ENCODE results near the gene TUBGCP3.
A peak's percentile ranks its signal among the peaks of the same experiment; 100 is the strongest.

The TUBGCP3 gene

DNA sequence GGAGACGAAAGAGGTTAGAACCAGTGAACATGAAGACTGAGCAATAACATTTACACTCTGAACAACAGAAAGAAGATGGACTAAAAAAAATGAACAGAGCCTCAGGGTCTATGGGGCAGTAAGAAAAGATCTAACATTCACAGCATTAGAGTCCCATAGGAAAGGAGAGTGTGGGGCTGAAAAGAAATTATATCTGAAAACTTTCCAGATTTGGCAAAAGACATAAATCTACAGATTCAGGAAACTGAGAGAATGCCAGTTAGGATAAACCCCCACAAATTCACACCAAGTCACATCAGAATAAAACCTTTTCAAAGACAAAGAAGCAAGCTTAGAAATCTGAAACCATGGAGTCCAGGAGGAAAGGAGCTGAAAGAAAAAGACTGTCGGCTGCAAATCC lies 20.3 kb upstream of the TUBGCP3 start:
- Histone ChIP-seq H3K4me1 (ENCODE audit: insufficient read depth, low read length) (no peaks in the 10 kb centered on the region; the same call in 1 of the 2 replicates), H3K27ac (ENCODE audit: low read length) (no peak overlapping the region), H3K4me3 (ENCODE audit: low read length) (no peak overlapping the region), H3K27me3 (ENCODE audit: insufficient read depth, low read length) (peaks cover 4% of the 10 kb centered on the region; the same call in 1 of the 2 replicates), H3K36me3 (ENCODE audit: insufficient read depth, low read depth, low read length) (no peaks in the 10 kb centered on the region), H3K9ac (ENCODE audit: low read depth, low read length) (no peak overlapping the region), H3K9me3 (ENCODE audit: insufficient read depth, low read depth, low read length) (no peaks in the 10 kb centered on the region)

DNA sequence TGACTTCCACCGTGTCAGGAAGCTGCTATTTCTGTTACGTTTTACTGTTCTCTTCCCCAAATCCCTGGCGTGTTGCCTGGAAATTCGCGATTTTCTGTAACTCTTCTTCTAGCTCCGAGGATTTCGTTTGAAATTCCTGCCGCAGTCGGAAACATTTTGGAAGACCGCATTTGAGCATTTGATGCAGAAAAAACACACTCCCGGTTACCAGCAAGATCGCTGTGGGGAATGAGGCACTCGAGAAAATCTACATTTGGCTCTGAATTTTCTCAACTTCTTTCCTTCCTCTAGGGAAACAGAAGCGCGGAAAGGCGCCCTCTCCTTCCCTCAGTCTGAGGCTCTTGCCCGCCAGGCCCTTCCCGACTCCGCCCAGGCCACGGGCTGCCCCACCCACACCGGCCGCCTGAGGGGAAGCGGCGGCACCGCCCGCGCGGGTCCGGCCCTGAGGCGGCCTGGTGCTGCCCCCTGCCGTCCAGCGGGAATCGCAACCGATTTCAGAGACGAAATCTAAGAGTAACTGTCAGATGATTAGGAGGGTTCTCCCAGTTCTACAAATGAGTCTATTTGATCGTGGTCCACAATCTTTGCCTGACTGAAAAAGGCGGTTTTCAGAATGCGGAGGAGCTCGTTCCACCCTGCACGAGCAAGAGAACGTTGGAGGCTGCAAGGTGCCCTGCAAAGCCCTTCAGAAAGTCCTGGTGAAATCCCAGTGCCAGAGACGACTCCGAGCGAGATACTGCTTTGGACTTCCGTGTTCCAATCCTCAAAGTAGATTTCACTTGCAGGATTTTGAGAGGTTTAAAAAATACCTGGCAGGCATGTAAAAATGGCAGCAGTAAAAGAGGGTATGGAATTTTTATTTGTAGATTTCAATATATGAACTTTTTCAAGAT lies 18.4 kb upstream of the TUBGCP3 start:
- Histone ChIP-seq H3K27ac (ENCODE audit: low read length) (peak overlapping the region; percentile 66), H3K9me3 (ENCODE audit: insufficient read depth, low read depth, low read length) (no peaks in the 10 kb centered on the region), H3K4me1 (ENCODE audit: insufficient read depth, low read length) (no peaks in the 10 kb centered on the region; the same call in 1 of the 2 replicates), H3K36me3 (ENCODE audit: insufficient read depth, low read depth, low read length) (no peaks in the 10 kb centered on the region), H3K27me3 (ENCODE audit: insufficient read depth, low read length) (peaks cover 4% of the 10 kb centered on the region; the same call in 1 of the 2 replicates), H3K4me3 (ENCODE audit: low read length) (peak overlapping the region; percentile 81), H3K9ac (ENCODE audit: low read depth, low read length) (peak overlapping the region; percentile 93)

DNA sequence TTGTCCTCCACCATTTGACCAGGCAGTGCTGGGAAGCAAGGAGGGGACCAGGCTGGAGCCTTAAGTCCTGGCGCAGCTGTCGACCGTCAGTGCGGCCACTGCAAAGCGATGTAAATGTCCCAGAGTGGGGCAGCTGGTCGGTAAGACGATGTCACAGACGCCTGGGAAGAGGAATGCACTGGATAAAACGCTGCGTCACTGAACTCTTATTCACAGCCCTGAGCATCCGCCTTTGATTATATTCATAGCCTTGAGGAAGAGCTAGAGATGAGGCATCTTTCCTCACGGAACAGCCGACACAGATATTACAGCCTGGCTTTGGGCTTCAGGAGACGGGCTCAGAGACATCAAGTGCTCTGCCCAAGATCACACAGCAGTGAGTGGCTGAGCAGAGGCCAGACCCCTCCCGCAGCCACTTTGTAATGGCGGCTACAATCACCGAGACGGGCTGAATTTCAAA lies 17.6 kb upstream of the TUBGCP3 start:
- no peaks in the 10 kb centered on the region for H3K36me3 ChIP-seq (ENCODE audit: insufficient read depth, low read depth, low read length)
- peak overlapping the region; percentile 81 for H3K4me3 ChIP-seq (ENCODE audit: low read length)
- peak overlapping the region; percentile 93 for H3K9ac ChIP-seq (ENCODE audit: low read depth, low read length)
- peak overlapping the region; percentile 66 for H3K27ac ChIP-seq (ENCODE audit: low read length)
- peaks cover 4% of the 10 kb centered on the region; the same call in 1 of the 2 replicates for H3K27me3 ChIP-seq (ENCODE audit: insufficient read depth, low read length)
- H3K4me1 ChIP-seq (ENCODE audit: insufficient read depth, low read length), result no peaks in the 10 kb centered on the region; the same call in 1 of the 2 replicates
- no peaks in the 10 kb centered on the region for H3K9me3 ChIP-seq (ENCODE audit: insufficient read depth, low read depth, low read length)

GRCh38 chr13:112603641-112604225 lies 15.8 kb upstream of the TUBGCP3 start:
- Histone ChIP-seq H3K27me3 (ENCODE audit: insufficient read depth, low read length) (peaks cover 4% of the 10 kb centered on the region; the same call in 1 of the 2 replicates), H3K36me3 (ENCODE audit: insufficient read depth, low read depth, low read length) (no peaks in the 10 kb centered on the region), H3K27ac (ENCODE audit: low read length) (no peak overlapping the region), H3K4me1 (ENCODE audit: insufficient read depth, low read length) (no peaks in the 10 kb centered on the region; the same call in 1 of the 2 replicates), H3K4me3 (ENCODE audit: low read length) (no peak overlapping the region), H3K9me3 (ENCODE audit: insufficient read depth, low read depth, low read length) (no peaks in the 10 kb centered on the region), H3K9ac (ENCODE audit: low read depth, low read length) (no peak overlapping the region)

- H3K4me1 ChIP-seq (ENCODE audit: insufficient read depth, low read length), result no peaks in the 10 kb centered on the region
- H3K36me3 ChIP-seq (ENCODE audit: insufficient read depth, low read depth, low read length), result no peaks in the 10 kb centered on the region
- H3K9me3 ChIP-seq (ENCODE audit: insufficient read depth, low read depth, low read length), result no peaks in the 10 kb centered on the region
- no peak overlapping the region for H3K9ac ChIP-seq (ENCODE audit: low read depth, low read length)
- H3K27me3 ChIP-seq (ENCODE audit: insufficient read depth, low read length), result peaks cover 4% of the 10 kb centered on the region; the same call in 1 of the 2 replicates
- H3K27ac ChIP-seq (ENCODE audit: low read length), result no peak overlapping the region
- H3K4me3 ChIP-seq (ENCODE audit: low read length), result no peak overlapping the region
Observed at GRCh38 chr13:112602189-112602588, 14.2 kb upstream of the TUBGCP3 start.

DNA sequence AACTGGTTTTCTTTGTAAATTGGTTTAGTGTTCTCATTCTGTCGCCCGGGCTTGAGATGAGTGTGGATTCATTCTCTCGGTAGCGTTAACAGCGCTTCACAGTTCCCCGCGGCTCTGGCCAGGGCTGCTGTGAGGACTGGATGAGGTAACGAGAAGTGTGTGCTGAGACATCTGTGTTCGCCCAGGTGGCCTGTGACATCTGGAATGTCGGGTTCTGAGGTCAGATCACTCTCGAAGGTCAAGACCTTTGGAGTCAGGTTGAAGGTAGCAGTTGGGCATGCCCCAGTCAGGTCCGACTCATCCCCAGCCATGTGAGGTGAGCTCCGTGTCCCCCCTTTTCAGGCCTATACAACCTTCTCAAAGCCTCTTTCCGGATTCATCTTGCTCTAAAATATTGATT lies 13.4 kb upstream of the TUBGCP3 start:
- H3K4me1 ChIP-seq (ENCODE audit: insufficient read depth, low read length), result no peaks in the 10 kb centered on the region
- H3K9ac ChIP-seq (ENCODE audit: low read depth, low read length), result no peak overlapping the region
- no peaks in the 10 kb centered on the region for H3K36me3 ChIP-seq (ENCODE audit: insufficient read depth, low read depth, low read length)
- H3K9me3 ChIP-seq (ENCODE audit: insufficient read depth, low read depth, low read length), result no peaks in the 10 kb centered on the region
- no peak overlapping the region for H3K27ac ChIP-seq (ENCODE audit: low read length)
- H3K27me3 ChIP-seq (ENCODE audit: insufficient read depth, low read length), result no peaks in the 10 kb centered on the region
- H3K4me3 ChIP-seq (ENCODE audit: low read length), result no peak overlapping the region

DNA sequence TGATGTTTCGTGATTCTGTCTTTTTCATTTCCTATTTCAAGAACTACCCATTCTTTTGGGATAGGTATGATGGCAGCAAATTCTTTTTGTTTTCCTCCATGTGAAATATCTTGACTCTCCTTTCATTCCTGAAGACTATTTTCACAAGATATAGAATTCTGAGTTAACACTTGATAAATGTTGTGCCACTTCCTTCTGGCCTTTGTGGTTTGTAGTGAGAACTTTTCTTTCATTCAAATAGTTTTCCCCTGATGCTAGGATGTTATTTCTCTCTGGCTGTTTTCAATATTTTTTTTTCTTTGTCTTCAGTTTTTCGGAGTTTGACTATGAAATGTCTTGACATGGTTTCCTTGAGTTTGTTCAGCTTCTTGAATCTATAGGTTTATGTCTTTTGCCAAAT lies 8.3 kb upstream of the TUBGCP3 start:
- Histone ChIP-seq H3K9me3 (ENCODE audit: insufficient read depth, low read depth, low read length) (no peaks in the 10 kb centered on the region), H3K27me3 (ENCODE audit: insufficient read depth, low read length) (0 out of 2 replicates have a peak, but pooled peaks cover 3% of the 10 kb centered on the region), H3K4me1 (ENCODE audit: insufficient read depth, low read length) (no peaks in the 10 kb centered on the region), H3K27ac (ENCODE audit: low read length) (no peak overlapping the region), H3K4me3 (ENCODE audit: low read length) (no peak overlapping the region), H3K9ac (ENCODE audit: low read depth, low read length) (no peak overlapping the region), H3K36me3 (ENCODE audit: insufficient read depth, low read depth, low read length) (no peaks in the 10 kb centered on the region)

DNA sequence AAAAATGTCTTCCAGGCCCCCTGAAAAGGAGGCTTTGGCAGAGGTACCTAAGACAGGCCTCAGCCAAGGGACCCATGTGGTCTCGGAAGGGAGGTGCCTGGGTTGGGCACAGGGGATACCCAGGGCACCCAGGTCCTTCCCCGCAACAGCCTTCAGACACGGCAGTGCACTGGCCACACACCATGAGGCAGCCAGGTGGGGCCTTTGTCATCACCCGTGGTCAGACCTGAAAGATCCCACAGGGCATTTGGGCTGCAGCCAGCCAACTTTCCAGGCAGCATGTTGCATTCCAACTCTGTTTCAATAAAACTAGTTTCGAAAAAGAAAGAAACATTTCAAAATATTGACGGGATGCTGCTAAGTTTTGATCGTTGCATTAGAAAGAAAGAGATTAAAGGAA lies 4.7 kb upstream of the TUBGCP3 start:
- H3K9me3 ChIP-seq (ENCODE audit: insufficient read depth, low read depth, low read length), result no peaks in the 10 kb centered on the region
- H3K9ac ChIP-seq (ENCODE audit: low read depth, low read length), result no peak overlapping the region
- no peak overlapping the region for H3K27ac ChIP-seq (ENCODE audit: low read length)
- no peak overlapping the region for H3K4me3 ChIP-seq (ENCODE audit: low read length)
- H3K27me3 ChIP-seq (ENCODE audit: insufficient read depth, low read length), result peaks cover 10% of the 10 kb centered on the region
- peaks cover 3% of the 10 kb centered on the region; the same call in 1 of the 2 replicates for H3K4me1 ChIP-seq (ENCODE audit: insufficient read depth, low read length)
- no peaks in the 10 kb centered on the region for H3K36me3 ChIP-seq (ENCODE audit: insufficient read depth, low read depth, low read length)

DNA sequence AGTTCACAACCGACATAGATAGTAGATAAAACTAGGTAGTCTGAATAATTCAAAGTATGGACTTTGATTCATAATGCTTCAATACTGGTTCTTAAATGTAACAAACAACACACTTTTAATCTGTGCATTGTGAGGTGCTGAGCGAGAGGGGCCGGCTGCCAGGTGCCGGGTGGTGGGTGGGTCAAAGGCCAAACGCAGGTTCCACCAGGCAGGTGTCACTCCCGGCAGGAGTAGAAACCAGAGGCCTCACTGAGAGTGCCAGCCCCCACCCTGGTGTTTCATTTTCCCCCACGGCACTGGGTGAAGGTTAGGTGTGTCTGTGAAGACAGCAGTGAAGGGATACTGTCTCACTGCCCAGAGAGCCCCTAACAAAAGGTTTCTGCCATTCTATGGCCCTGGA lies 4.2 kb upstream of the TUBGCP3 start:
- Histone ChIP-seq H3K36me3 (ENCODE audit: insufficient read depth, low read depth, low read length) (no peaks in the 10 kb centered on the region), H3K4me3 (ENCODE audit: low read length) (no peak overlapping the region), H3K4me1 (ENCODE audit: insufficient read depth, low read length) (peaks cover 3% of the 10 kb centered on the region; the same call in 1 of the 2 replicates), H3K9me3 (ENCODE audit: insufficient read depth, low read depth, low read length) (no peaks in the 10 kb centered on the region), H3K27ac (ENCODE audit: low read length) (no peak overlapping the region), H3K27me3 (ENCODE audit: insufficient read depth, low read length) (peaks cover 10% of the 10 kb centered on the region), H3K9ac (ENCODE audit: low read depth, low read length) (no peak overlapping the region)

DNA sequence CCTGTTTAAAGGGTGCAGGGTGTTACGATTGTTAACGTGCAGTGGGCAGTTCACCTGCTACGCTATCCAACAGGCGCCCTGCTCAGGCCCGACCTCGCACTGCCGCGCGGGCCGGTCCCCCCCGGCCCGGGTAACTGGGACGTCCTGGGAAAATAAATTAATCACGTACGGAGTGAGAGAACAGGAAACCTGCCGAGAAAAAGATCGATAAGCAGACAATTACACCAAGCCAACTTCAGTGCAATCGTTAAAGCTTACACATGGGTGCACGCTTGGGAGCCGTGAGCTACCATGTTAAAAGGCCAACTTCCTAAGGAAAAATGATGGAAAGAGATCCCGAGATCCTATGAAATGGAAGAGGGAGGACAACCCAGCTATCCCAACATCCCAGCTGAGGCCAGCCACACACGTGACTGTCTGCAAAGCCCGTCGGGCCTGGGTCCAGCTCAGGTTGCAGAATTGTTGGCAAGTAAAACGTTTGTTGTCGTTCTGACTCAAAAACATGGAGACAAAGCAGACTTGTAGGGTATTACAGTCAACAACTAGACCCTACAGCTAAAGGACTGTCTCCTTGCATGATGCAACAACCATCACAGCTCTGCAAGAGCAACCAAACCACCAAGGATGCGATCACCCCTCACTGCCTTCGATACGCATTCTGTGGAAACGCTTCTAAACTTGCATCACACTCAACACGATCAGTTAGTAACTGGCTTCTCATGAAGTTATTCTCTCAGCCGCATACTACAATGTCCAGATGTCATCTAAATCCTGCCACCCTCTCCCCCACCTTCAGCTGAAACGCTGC lies 741 bp upstream of the TUBGCP3 start:
- no peaks in the 10 kb centered on the region for H3K36me3 ChIP-seq (ENCODE audit: insufficient read depth, low read depth, low read length)
- H3K4me1 ChIP-seq (ENCODE audit: insufficient read depth, low read length), result peaks cover 9% of the 10 kb centered on the region; the same call in 1 of the 2 replicates
- peak overlapping the region; percentile 96 for H3K4me3 ChIP-seq (ENCODE audit: low read length)
- H3K27ac ChIP-seq (ENCODE audit: low read length), result peak overlapping the region; percentile 93
- H3K9ac ChIP-seq (ENCODE audit: low read depth, low read length), result peak overlapping the region; percentile 94; the same call in 1 of the 2 replicates
- peaks cover 6% of the 10 kb centered on the region for H3K27me3 ChIP-seq (ENCODE audit: insufficient read depth, low read length)
- H3K9me3 ChIP-seq (ENCODE audit: insufficient read depth, low read depth, low read length), result no peaks in the 10 kb centered on the region

DNA sequence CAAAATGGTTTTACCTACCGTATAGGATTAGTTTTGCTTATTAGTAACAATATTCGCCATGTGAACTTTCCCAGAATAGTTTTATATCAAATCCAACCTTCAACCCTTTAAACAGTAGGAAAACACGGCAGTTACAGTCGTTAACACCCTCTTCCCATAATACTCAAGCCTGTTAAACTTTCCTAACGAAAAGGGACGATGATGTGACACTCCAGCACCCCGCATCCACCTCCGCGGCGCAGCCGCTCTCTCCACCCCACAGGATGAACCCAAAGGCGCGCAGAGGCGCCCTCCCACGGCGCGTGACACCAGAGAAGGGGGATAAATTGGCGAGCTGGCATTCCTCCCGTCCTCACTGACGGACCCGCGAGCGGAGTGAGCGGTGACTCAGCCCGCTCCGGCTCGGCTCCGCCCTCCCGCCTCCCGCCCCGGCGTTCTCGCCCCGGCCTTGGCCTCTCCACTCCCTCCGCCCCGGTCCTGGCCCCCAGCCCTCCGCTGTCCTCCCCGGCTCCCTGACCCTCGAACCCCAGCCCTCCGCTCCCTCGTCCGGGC lies 665 bp downstream of the TUBGCP3 start:
- Histone ChIP-seq H3K4me3 (ENCODE audit: low read length) (peak overlapping the region; percentile 96), H3K9ac (ENCODE audit: low read depth, low read length) (peak overlapping the region; percentile 94), H3K27me3 (ENCODE audit: insufficient read depth, low read length) (peaks cover 6% of the 10 kb centered on the region), H3K9me3 (ENCODE audit: insufficient read depth, low read depth, low read length) (no peaks in the 10 kb centered on the region), H3K27ac (ENCODE audit: low read length) (peak overlapping the region; percentile 93), H3K4me1 (ENCODE audit: insufficient read depth, low read length) (peaks cover 9% of the 10 kb centered on the region; the same call in 1 of the 2 replicates), H3K36me3 (ENCODE audit: insufficient read depth, low read depth, low read length) (no peaks in the 10 kb centered on the region)

Measured in iPS-20b (cell line).